H1 (cell line): ENCODE results near the gene ACOX1.

Experiments used
- POLR2AphosphoS5 ChIP-seq: IDR thresholded peaks from 2 replicates; pipeline ENCODE4 v1.6.1; 2011; ENCODE audit warnings: low read depth, low read length
- TF ChIP-seq, protein P1 (sequence below), 3 experiments: IDR thresholded peaks; 1 replicate in 2 of 3; 2 replicates in 1 of 3; pipeline versions ENCODE4 v1.5.1 to v1.6.1; 2011; ENCODE audit warnings: low read length in 3 of 3, mild to moderate bottlenecking in 3 of 3, inconsistent platforms in 2 of 3, low read depth in 1 of 3, moderate library complexity in 1 of 3; ENCODE audit not compliant: insufficient read depth in 1 of 3; ENCODE audit errors: control extremely low read depth in 1 of 3

GRCh38 chr17:75996665-75997590 is 18.0 kb upstream of the ACOX1 start:
- TF ChIP-seq POLR2AphosphoS5 = no peak
- TF ChIP-seq, protein P1, sequence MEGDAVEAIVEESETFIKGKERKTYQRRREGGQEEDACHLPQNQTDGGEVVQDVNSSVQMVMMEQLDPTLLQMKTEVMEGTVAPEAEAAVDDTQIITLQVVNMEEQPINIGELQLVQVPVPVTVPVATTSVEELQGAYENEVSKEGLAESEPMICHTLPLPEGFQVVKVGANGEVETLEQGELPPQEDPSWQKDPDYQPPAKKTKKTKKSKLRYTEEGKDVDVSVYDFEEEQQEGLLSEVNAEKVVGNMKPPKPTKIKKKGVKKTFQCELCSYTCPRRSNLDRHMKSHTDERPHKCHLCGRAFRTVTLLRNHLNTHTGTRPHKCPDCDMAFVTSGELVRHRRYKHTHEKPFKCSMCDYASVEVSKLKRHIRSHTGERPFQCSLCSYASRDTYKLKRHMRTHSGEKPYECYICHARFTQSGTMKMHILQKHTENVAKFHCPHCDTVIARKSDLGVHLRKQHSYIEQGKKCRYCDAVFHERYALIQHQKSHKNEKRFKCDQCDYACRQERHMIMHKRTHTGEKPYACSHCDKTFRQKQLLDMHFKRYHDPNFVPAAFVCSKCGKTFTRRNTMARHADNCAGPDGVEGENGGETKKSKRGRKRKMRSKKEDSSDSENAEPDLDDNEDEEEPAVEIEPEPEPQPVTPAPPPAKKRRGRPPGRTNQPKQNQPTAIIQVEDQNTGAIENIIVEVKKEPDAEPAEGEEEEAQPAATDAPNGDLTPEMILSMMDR (IDR thresholded peaks at IDR 0.05; ENCODE audit: control extremely low read depth in 1 of 3, insufficient read depth in 1 of 3, low read depth in 1 of 3, low read length in 3 of 3) = no peak
